MM.1S (cell line): ENCODE data around the gene FAM131C.

Source experiments
- EZH2 ChIP-seq: fragments of 300-600 bp; sonication (generic); optimal IDR thresholded peaks from 2 replicates; pipeline ENCODE3; 2017; ENCODE audit warnings: low read depth, mild to moderate bottlenecking, antibody characterized with exemption, low read length, mixed read lengths
- EZH2phosphoT487 ChIP-seq: fragments of 300-600 bp; sonication (generic); IDR thresholded peaks from 2 replicates; pipeline ENCODE4 v1.6.1; 2018; ENCODE audit warnings: antibody characterized with exemption, low read length
- TF ChIP-seq, protein P1 (sequence below): fragments of 300-600 bp; sonication (generic); IDR thresholded peaks from 2 replicates; pipeline ENCODE4 v1.5.1; 2016; ENCODE audit warnings: antibody characterized with exemption, low read length, mixed read lengths

DNA sequence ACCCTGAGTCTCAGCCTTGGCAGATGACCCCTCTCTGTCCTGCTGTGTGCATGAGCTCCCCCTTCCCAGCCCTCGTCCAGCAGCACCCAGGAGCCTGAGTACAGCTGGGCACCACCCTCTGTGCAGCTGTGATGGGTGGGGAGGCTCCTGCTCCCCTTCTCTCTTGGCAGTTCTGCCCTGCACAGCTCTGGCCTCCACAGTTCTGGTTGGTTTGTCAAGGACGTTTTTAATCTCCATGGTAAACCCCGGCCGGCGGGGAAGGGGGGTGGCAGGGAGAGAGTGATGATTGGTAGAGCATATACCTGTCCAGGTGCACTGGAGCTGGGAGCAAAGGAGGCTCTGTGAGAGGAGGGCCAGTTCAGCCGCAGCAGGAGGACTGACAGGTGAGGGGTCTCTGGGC, 51.8 kb downstream of the FAM131C start, which contains the start of gene CLCNKA:
- TF ChIP-seq EZH2 (no peak), EZH2phosphoT487 (no peak)
- TF ChIP-seq, protein P1, sequence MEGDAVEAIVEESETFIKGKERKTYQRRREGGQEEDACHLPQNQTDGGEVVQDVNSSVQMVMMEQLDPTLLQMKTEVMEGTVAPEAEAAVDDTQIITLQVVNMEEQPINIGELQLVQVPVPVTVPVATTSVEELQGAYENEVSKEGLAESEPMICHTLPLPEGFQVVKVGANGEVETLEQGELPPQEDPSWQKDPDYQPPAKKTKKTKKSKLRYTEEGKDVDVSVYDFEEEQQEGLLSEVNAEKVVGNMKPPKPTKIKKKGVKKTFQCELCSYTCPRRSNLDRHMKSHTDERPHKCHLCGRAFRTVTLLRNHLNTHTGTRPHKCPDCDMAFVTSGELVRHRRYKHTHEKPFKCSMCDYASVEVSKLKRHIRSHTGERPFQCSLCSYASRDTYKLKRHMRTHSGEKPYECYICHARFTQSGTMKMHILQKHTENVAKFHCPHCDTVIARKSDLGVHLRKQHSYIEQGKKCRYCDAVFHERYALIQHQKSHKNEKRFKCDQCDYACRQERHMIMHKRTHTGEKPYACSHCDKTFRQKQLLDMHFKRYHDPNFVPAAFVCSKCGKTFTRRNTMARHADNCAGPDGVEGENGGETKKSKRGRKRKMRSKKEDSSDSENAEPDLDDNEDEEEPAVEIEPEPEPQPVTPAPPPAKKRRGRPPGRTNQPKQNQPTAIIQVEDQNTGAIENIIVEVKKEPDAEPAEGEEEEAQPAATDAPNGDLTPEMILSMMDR, result no peak
